ENCODE data around the gene BCAP29. TPM values are rescaled to one million over a fixed set of nuclear protein-coding genes. Genes with fewer than 3 reads are reported as not detected.

Gene BCAP29
- total and polyA plus RNA-seq, 2 of the 4 experiments (the other 2 are of a cell fraction), result 33.0 to 35.1 TPM

GRCh38 chr7:107534139-107534538 lies 45.9 kb upstream of the BCAP29 start:
- H2AFZ ChIP-seq (replicated peaks; ENCODE audit: low read length, poor library complexity), result no peak overlapping the region
- no peak overlapping the region for H2BK5ac ChIP-seq (ENCODE audit: low read depth, low read length, poor library complexity, severe bottlenecking)
- in situ Hi-C loops (cut with MboI; ENCODE audit: low sequenced_read_pairs), result no loop called here
- no peak overlapping the region for H3K18ac ChIP-seq (ENCODE audit: low read depth, low read length)
- H2AK9ac ChIP-seq (replicated peaks; ENCODE audit: low read depth, low read length, poor library complexity), result no peak overlapping the region
- no peaks in the 10 kb centered on the region for H3K4me1 ChIP-seq (ENCODE audit: control insufficient read depth, insufficient read depth, low read length)
- H4K20me1 ChIP-seq (ENCODE audit: insufficient read depth, low read length), result no peaks in the 10 kb centered on the region; the same call in none of the 2 replicates
- intact Hi-C loops (cut with micrococcal nuclease), result no loop called here
- ATAC-seq (ENCODE audit: low read depth), result no peak
- H2BK120ac ChIP-seq (ENCODE audit: low read depth, low read length), result no peak overlapping the region
- no peak overlapping the region for H3K23ac ChIP-seq (ENCODE audit: low read depth, low read length)
- H2BK15ac ChIP-seq (ENCODE audit: low read depth, low read length), result no peak overlapping the region
- H3K14ac ChIP-seq (replicated peaks; ENCODE audit: low read depth, low read length), result no peak overlapping the region
- BruUV-seq (replicated peaks), result no TSS peak
- H3K27ac ChIP-seq (ENCODE audit: insufficient read depth, low read length), result no peak overlapping the region
- dilution Hi-C loops (cut with HindIII; ENCODE audit: low sequenced_read_pairs, unreplicated experiment), result no loop called here
- H3K56ac ChIP-seq (ENCODE audit: extremely low read depth, insufficient read depth, low read length), result no peak overlapping the region
- no peak for TF ChIP-seq FOS (IDR thresholded peaks at IDR 0.05; ENCODE audit: low read depth, low read length)
- no peak for TF ChIP-seq MXI1 (IDR thresholded peaks at IDR 0.05; ENCODE audit: borderline replicate concordance, low read depth, low read length)
- TF ChIP-seq BHLHE40 (IDR thresholded peaks at IDR 0.05; ENCODE audit: low read depth, low read length), result no peak
- TF ChIP-seq POLR2A (IDR thresholded peaks at IDR 0.05; ENCODE audit: low read depth, low read length), result no peak
- TF ChIP-seq ELK1 (IDR thresholded peaks at IDR 0.05; ENCODE audit: borderline replicate concordance, low read depth, low read length), result no peak
- no peak for TF ChIP-seq RFX5 (IDR thresholded peaks at IDR 0.05; ENCODE audit: low read depth, low read length)
- no peak for TF ChIP-seq NFE2L2 (IDR thresholded peaks at IDR 0.05; ENCODE audit: low read depth, low read length)
- no peak for TF ChIP-seq MAZ (IDR thresholded peaks at IDR 0.05; ENCODE audit: borderline replicate concordance, low read depth, low read length)
- TF ChIP-seq RAD21 (IDR thresholded peaks at IDR 0.05; ENCODE audit: low read length), result no peak
- TF ChIP-seq SMC3 (IDR thresholded peaks at IDR 0.05; ENCODE audit: low read depth, low read length), result no peak
- no peak for TF ChIP-seq RCOR1 (IDR thresholded peaks at IDR 0.05; ENCODE audit: insufficient replicate concordance, low read length)
- no peak for TF ChIP-seq CTCF (conservative IDR thresholded peaks at IDR 0.05; ENCODE audit: low read depth, low read length)
- no peak for TF ChIP-seq USF2 (IDR thresholded peaks at IDR 0.05; ENCODE audit: low read depth, low read length)
- no peak for TF ChIP-seq CEBPB (IDR thresholded peaks at IDR 0.05; ENCODE audit: low read depth, low read length)
- no peaks in the 10 kb centered on the region for H3K27me3 ChIP-seq (ENCODE audit: control insufficient read depth, insufficient read depth, low read length)
- H3K9me3 ChIP-seq (ENCODE audit: control insufficient read depth, insufficient read depth, low read length), result no peaks in the 10 kb centered on the region
- H4K91ac ChIP-seq (ENCODE audit: insufficient read depth, low read depth, low read length), result no peak overlapping the region
- no peak overlapping the region for H4K5ac ChIP-seq (ENCODE audit: low read depth, low read length)
- ChIA-PET CTCF (no interaction called here), POLR2A (ENCODE audit: unreplicated experiment) (no interaction called here)
- no peak overlapping the region for H3K4ac ChIP-seq (ENCODE audit: low read depth, low read length)
- peaks cover 4% of the 10 kb centered on the region for H3K36me3 ChIP-seq (ENCODE audit: control insufficient read depth, insufficient read depth, low read length)
- H3K9ac ChIP-seq (ENCODE audit: low read depth, low read length), result no peak overlapping the region
- no peak overlapping the region for H2AK5ac ChIP-seq (ENCODE audit: low read depth, low read length)
- no peak overlapping the region for H3K4me3 ChIP-seq (ENCODE audit: insufficient read depth, low read depth, low read length)
- H4K8ac ChIP-seq (ENCODE audit: low read depth in 2 of 2, low read length in 2 of 2), result no peak overlapping the region
- H3K4me2 ChIP-seq (ENCODE audit: low read depth, low read length), result no peak overlapping the region
- 0 out of 2 replicates have a peak, but pooled peaks cover 4% of the 10 kb centered on the region for H3K9me1 ChIP-seq (ENCODE audit: insufficient read depth, low read length)
- H2BK20ac ChIP-seq (ENCODE audit: low read depth, low read length), result no peak overlapping the region
- peaks cover 6 to 13% of the 10 kb centered on the region in 2 experiments for H3K79me1 ChIP-seq (ENCODE audit: low read depth in 1 of 2, low read length in 2 of 2)
- no peak for DNase-seq
